Thyroid gland (tissue), 4 donors: ENCODE measurements around the gene BEND7.

Source experiments
- POLR2A ChIP-seq, 2 donors: fragments of 450-650 bp; IDR thresholded peaks; one replicate each; pipeline ENCODE4 v1.6.1; 2017; ENCODE audit warnings: antibody characterized with exemption in 2 of 2, mild to moderate bottlenecking in 2 of 2, moderate library complexity in 1 of 2
- TF ChIP-seq, protein P1 (sequence below), 6 experiments: fragments of 200-600 bp in 3 of 6; fragments of 450-650 bp in 3 of 6; sonication (generic) in 3 of 6; IDR thresholded peaks; one replicate each; pipeline ENCODE4 v1.5.1; 2016 to 2019; ENCODE audit warnings: antibody characterized with exemption in 6 of 6, mild to moderate bottlenecking in 2 of 6, inconsistent platforms in 1 of 6, moderate library complexity in 1 of 6

DNA sequence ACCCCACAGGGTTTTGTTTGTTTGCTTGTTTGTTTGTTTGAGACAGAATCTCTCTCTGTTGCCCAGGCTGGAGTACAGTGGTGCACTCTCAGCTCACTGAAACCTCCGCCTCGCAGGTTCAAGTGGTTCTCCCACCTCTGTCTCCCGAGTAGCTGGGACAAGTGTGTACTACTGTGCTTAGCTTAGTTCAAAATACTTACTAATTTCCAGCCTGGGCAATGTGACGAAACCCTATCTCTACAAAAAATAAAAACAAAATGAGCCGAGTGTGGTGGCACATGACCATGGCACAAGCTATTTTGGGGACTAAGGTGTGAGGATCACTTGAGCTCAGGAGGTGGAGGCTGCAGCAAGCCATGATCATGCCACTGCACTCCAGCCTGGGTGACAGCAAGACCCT, 42.7 kb upstream of the BEND7 start:
- no peak for TF ChIP-seq POLR2A (IDR thresholded peaks at IDR 0.05)
- TF ChIP-seq, protein P1, sequence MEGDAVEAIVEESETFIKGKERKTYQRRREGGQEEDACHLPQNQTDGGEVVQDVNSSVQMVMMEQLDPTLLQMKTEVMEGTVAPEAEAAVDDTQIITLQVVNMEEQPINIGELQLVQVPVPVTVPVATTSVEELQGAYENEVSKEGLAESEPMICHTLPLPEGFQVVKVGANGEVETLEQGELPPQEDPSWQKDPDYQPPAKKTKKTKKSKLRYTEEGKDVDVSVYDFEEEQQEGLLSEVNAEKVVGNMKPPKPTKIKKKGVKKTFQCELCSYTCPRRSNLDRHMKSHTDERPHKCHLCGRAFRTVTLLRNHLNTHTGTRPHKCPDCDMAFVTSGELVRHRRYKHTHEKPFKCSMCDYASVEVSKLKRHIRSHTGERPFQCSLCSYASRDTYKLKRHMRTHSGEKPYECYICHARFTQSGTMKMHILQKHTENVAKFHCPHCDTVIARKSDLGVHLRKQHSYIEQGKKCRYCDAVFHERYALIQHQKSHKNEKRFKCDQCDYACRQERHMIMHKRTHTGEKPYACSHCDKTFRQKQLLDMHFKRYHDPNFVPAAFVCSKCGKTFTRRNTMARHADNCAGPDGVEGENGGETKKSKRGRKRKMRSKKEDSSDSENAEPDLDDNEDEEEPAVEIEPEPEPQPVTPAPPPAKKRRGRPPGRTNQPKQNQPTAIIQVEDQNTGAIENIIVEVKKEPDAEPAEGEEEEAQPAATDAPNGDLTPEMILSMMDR (IDR thresholded peaks at IDR 0.05), result no peak
